NK-92 (cell line): Measurements from ENCODE around the gene FAM236C.
"Not testable (repeated sequence)": the region's sequence is repeated elsewhere in the genome, so short reads cannot be mapped to it uniquely, and the experiment has no call there.

ENCODE experiments used
- DNase-seq: peaks from one replicate; lab custom pipeline; 2025; ENCODE audit not compliant: unreplicated experiment; lab: John Stamatoyannopoulos, UW

The FAM236C gene

DNA sequence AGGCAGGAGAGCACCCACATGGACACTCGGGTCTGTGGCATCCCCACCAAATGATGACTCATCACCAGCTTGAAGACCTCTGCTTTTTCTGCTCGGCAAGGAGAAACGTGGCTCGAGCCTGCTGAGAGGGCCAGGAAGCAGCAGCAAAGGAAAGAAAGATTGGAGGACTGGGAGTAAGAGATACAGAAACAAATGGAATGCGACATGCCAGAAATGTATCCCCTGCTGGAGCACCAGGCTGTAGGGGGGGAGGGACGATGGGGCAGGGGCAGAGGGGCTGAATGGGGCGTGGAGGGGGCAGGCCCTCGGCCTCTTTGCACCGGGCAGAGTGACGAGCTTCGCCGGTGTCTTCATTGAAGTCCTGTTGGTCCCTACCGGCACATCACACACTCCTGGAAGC lies at the start of gene FAM236C:
Gene FAM236C, plus strand, starts transcription at position 301 of the 400 bp plus-strand sequence. CDS start 100 bp downstream, outside the sequence.
- DNase-seq: not testable (repeated sequence)

DNA sequence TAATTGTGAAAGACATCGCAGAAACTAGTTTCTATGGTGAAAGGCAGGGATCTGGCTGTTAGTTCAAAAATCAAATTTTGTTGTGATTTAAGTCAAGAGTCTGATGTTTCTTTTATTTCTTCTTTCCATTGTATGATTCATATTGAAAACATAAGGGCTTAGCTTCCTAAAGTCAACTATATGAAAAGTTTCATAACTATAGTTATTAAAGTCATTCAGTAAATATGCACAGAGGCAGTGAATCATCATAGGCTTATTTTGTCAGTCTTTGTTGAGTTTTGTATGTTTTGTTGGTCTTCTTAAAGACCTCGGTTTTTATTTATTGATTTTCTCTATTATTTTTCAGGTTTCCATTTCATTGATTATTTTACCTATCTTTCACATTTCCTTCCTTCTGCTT lies 29.5 kb upstream of the FAM236C start:
- DNase-seq: not testable (repeated sequence)

GRCh38 chrX:72889740-72890139 lies 22.7 kb upstream of the FAM236C start:
- not testable (repeated sequence) for DNase-seq

DNA sequence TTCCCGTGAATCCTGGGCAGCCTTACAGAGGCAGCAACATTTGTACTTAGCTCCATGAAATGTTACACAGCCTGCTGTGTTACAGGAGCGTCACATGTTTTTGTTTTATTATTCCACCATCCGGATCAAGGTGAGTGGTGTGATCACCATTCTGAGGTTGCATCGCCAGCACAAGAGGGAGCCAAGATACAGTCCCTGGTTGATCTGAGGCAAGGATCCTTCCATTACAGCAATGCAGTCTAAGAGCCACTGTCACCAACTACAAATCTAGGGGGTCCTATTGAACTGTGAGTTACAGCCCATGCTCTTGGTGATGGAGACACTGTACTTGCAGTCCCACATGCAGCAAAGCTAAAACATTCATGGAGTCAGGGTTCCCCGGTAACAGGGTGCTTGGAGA lies 3.7 kb downstream of the FAM236C start:
- DNase-seq: not testable (repeated sequence)

GRCh38 chrX:72932283-72932682 lies 19.9 kb downstream of the FAM236C start:
- not testable (repeated sequence) for DNase-seq

DNA sequence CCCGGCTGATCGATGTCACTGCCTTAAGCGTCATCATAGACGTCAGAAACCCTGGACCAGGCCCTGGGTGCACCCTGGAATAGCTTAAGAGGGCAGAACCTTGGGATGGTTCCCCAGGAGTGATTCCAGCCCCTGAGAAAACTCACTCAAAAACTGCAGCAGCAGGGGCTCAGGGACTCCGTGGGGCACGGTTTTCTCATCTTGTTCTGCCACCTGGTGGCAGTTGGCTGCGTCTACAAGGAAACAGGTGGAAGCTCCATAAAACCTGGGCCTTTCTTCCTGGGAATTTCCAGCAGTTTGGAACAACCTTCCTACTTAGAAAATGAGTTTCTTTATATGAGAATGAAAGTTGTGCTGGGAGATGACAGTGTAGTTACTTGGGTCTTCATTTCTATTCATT lies 24.0 kb downstream of the FAM236C start:
- DNase-seq: not testable (repeated sequence)

DNA sequence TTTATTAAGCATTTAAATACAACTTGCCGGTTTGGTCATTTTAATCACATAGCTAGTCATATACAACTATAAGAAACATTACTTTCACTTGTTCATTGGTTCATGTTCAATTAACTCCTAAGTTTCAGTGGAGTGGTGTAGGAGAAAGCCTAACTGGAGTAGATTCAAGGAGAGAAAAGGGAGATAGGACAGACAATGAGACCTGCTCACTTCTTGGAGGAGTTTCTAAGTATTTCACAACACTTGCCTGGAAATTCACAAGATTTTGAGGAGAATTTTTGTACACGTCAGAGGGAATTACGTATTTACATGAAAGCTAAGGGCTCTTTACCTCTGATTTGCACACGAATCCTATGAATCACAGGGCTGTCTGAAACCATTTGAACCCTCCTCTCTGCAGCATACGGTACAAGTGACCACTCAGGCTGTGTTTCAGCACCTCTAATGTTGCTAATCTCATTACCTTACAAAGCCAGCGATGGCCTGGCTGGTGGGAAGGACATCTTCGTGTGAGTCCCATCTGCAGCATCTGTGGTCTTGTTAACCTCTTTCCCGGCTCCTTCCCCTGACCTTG lies 24.6 kb downstream of the FAM236C start:
- DNase-seq: not testable (repeated sequence)

- not testable (repeated sequence) for DNase-seq
Measured at GRCh38 chrX:72937906-72938305, 25.5 kb downstream of the FAM236C start, which contains the start of gene FAM236A. Gene FAM236A (plus strand): TSS chrX:72938206. CDS start chrX:72938263, 57 bp downstream.

- DNase-seq: not testable (repeated sequence)
Measured at GRCh38 chrX:72942272-72942671, 29.9 kb downstream of the FAM236C start.

GRCh38 chrX:72943035-72943818 lies 30.8 kb downstream of the FAM236C start:
- not testable (repeated sequence) for DNase-seq

GRCh38 chrX:72943819-72944169 lies 31.4 kb downstream of the FAM236C start, which contains the start of gene DMRTC1:
Gene DMRTC1 (minus strand): TSS chrX:72943837. CDS start chrX:72875694, 68,143 bp downstream.
- not testable (repeated sequence) for DNase-seq

GRCh38 chrX:72959971-72960370 lies 47.6 kb downstream of the FAM236C start:
- not testable (repeated sequence) for DNase-seq
